NT2/D1 (cell line): ENCODE measurements around the gene CLCF1.

Experiments
- SUZ12 ChIP-seq: IDR thresholded peaks from 2 replicates; pipeline ENCODE4 v1.6.1; 2011; ENCODE audit not compliant: insufficient read length, insufficient read depth; ENCODE audit errors: extremely low read depth
- ZNF274 ChIP-seq: IDR thresholded peaks from 2 replicates; pipeline ENCODE4 v1.6.1; 2011; ENCODE audit warnings: mild to moderate bottlenecking, low read depth, low read length

GRCh38 chr11:67355023-67355793 is 18.2 kb downstream of the CLCF1 start:
- TF ChIP-seq SUZ12: no peak
- no peak for TF ChIP-seq ZNF274
